ENCODE data around the gene ANKEF1.

DNA sequence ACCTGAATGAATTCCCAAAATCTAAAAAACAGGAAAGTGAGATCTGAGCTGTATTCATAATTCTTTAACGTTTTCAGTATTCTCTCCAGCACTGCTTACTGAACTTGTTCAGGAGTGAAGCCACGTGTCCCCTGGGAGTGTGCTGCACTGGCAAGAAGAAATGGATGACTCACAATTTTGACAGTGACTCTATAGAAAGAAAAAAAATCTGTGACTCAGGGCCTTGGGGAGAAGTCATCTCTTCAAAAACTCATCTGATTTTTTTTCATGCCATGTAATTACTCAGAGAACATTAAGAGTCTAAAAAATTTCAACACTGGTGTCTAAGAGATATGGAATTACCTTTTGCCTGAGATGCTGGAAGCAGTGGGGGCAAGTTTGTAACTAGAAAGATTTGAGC lies 39.7 kb downstream of the ANKEF1 start:
- no peak for TF ChIP-seq POLR2A (IDR thresholded peaks at IDR 0.05)
- TF ChIP-seq, protein P1, sequence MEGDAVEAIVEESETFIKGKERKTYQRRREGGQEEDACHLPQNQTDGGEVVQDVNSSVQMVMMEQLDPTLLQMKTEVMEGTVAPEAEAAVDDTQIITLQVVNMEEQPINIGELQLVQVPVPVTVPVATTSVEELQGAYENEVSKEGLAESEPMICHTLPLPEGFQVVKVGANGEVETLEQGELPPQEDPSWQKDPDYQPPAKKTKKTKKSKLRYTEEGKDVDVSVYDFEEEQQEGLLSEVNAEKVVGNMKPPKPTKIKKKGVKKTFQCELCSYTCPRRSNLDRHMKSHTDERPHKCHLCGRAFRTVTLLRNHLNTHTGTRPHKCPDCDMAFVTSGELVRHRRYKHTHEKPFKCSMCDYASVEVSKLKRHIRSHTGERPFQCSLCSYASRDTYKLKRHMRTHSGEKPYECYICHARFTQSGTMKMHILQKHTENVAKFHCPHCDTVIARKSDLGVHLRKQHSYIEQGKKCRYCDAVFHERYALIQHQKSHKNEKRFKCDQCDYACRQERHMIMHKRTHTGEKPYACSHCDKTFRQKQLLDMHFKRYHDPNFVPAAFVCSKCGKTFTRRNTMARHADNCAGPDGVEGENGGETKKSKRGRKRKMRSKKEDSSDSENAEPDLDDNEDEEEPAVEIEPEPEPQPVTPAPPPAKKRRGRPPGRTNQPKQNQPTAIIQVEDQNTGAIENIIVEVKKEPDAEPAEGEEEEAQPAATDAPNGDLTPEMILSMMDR (IDR thresholded peaks at IDR 0.05): no peak

Data from gastroesophageal sphincter (tissue), 3 donors.